ENCODE data around the gene MAGEB17. TPM values are rescaled to one million over a fixed set of nuclear protein-coding genes. Genes with fewer than 3 reads are reported as not detected.

The MAGEB17 gene, protein sequence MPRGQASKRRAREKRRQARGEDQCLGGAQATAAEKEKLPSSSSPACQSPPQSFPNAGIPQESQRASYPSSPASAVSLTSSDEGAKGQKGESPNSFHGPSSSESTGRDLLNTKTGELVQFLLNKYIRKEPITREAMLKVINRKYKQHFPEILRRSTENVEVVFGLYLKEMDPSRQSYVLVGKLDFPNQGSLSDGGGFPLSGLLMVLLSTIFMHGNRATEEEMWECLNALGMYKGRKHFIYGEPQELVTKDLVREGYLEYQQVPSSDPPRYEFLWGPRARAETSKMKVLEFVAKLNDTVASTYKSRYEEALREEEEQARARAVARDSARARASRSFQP
- total RNA-seq = 0.08 TPM in 1 of 2 replicates, not detected in the other

DNA sequence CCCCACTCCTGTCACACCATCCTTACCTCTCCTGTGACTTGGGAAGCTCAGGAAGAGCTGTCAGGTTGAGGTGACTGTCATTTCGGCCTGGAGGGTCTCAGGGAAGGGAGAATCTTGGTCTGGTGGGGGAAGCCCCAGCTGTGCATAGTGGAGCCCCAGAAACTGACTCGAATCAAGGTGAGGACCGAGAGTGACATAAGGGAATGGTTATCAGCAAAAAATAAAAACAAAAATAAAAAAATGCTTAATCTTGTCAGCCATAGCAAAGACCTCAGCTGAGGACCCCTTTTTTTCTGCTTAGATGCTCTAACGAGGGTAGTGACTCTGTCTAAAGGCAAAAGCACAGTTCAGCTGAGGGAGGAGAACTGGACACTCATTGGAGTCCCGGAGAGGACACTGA, at the start of gene MAGEB17:
MAGEB17 (plus strand) TSS at position 301 of the 400 bp plus-strand sequence. CDS start 2,902 bp downstream, outside the sequence.

DNA sequence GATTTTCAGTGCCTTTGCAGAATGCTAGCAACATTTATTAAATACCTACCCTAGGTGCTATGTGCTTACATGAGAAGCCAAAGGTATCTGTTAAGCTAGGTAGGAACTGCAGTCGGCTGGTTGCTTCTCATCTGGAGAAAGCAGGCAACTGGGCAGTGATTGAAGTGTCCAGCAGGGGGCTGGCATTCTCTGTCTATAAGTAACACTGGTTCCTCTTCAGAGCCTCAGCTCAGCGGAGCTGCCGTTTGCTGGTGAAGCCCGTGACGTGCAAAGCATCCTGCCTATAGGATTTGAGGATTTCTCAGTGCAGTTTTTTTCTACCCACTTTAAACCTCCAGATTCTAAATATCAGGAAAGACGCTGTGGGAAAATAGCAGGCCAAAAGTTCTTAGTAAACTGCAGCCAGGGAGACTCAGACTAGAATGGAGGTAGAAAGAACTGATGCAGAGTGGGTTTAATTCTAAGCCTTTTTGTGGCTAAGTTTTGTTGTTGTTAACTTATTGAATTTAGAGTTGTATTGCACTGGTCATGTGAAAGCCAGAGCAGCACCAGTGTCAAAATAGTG, 44.0 kb upstream of the MAGEB17 start, which contains the start of gene GRPR:
GRPR (plus strand) TSS at position 344 of the 565 bp plus-strand sequence. CDS start 389 bp downstream, outside the sequence.

Other genes starting within 250 kb of the MAGEB17 start
- gene GRPR, start 43.9 kb upstream of the MAGEB17 start, total RNA-seq = 0.48 TPM in 1 of 2 replicates, not detected in the other